IPS DF 6.9 (cell line): ENCODE measurements around the gene TSC22D1.

ENCODE experiments used
- DNase-seq: peaks from one replicate; pipeline ENCODE4 v3.0.0-alpha.2; 2013; ENCODE audit warnings: low read depth, low spot score
- H3K27ac ChIP-seq: one replicate; pipeline ENCODE4 v1.5.1; 2013; ENCODE audit warnings: low read length, control low read depth
- H3K27me3 ChIP-seq: 2 replicates; pipeline ENCODE4 v1.6.1; 2013; ENCODE audit warnings: mild to moderate bottlenecking, low read length; ENCODE audit not compliant: control insufficient read depth, insufficient read depth
- H3K36me3 ChIP-seq: 2 replicates; pipeline ENCODE4 v1.6.1; 2013; ENCODE audit warnings: low read length; ENCODE audit not compliant: control insufficient read depth, insufficient read depth
- H3K4me1 ChIP-seq: 2 replicates; pipeline ENCODE4 v1.6.1; 2013; ENCODE audit warnings: low read length; ENCODE audit not compliant: control insufficient read depth, insufficient read depth
- H3K4me3 ChIP-seq: 2 replicates; pipeline ENCODE4 v1.5.1; 2013; ENCODE audit warnings: mild to moderate bottlenecking, low read length
- H3K9me3 ChIP-seq: 2 replicates; pipeline ENCODE4 v1.6.1; 2013; ENCODE audit warnings: low read length, inconsistent platforms; ENCODE audit not compliant: control insufficient read depth, insufficient read depth
- WGBS: extraction: QIAGEN DNeasy Blood & Tissue Kit; methylation state at CpG from one replicate; pipeline ENCODE4 v1.1.7; 2013; ENCODE audit warnings: mixed read lengths, missing lambda C conversion rate; ENCODE audit not compliant: insufficient read length, insufficient coverage; 5-methylcytosine and 5-hydroxymethylcytosine counted together

TSC22D1 gene

GRCh38 chr13:44388427-44389059, 187.6 kb downstream of the TSC22D1 start:
- H3K4me1 ChIP-seq = no peaks in the 10 kb centered on the region; the same call in 1 of the 2 replicates
- no CpG with 5 or more reads among the region's 7 CpGs for WGBS
- H3K27me3 ChIP-seq = no peaks in the 10 kb centered on the region
- DNase-seq = no peak
- no peak overlapping the region for H3K27ac ChIP-seq
- no peak overlapping the region for H3K4me3 ChIP-seq
- no peaks in the 10 kb centered on the region for H3K36me3 ChIP-seq
- H3K9me3 ChIP-seq = no peaks in the 10 kb centered on the region

GRCh38 chr13:44386913-44387556, 189.1 kb downstream of the TSC22D1 start:
- Histone ChIP-seq H3K27ac (no peak overlapping the region), H3K36me3 (no peaks in the 10 kb centered on the region), H3K27me3 (no peaks in the 10 kb centered on the region), H3K9me3 (no peaks in the 10 kb centered on the region), H3K4me3 (no peak overlapping the region), H3K4me1 (no peaks in the 10 kb centered on the region; the same call in 1 of the 2 replicates)
- whole genome bisulfite sequencing = no CpG with 5 or more reads among the region's 7 CpGs
- no peak for DNase-seq

- no peaks in the 10 kb centered on the region for H3K9me3 ChIP-seq
- no CpG with 5 or more reads among the region's 6 CpGs for WGBS
- H3K4me1 ChIP-seq = no peaks in the 10 kb centered on the region; the same call in 1 of the 2 replicates
- H3K36me3 ChIP-seq = no peaks in the 10 kb centered on the region
- no peak overlapping the region for H3K4me3 ChIP-seq
- no peaks in the 10 kb centered on the region for H3K27me3 ChIP-seq
- DNase-seq = no peak
- no peak overlapping the region for H3K27ac ChIP-seq
Measured at GRCh38 chr13:44385847-44386246, 190.3 kb downstream of the TSC22D1 start.

- Histone ChIP-seq H3K27ac (no peak overlapping the region), H3K27me3 (no peaks in the 10 kb centered on the region), H3K4me3 (no peak overlapping the region), H3K36me3 (no peaks in the 10 kb centered on the region), H3K9me3 (no peaks in the 10 kb centered on the region), H3K4me1 (no peaks in the 10 kb centered on the region; the same call in 1 of the 2 replicates)
- WGBS = no CpG with 5 or more reads among the region's 3 CpGs
- no peak for DNase-seq
Measured at GRCh38 chr13:44385401-44385800, 190.7 kb downstream of the TSC22D1 start.

- H3K27me3 ChIP-seq = no peaks in the 10 kb centered on the region
- H3K4me1 ChIP-seq = no peaks in the 10 kb centered on the region; the same call in 1 of the 2 replicates
- no CpG with 5 or more reads among the region's 1 CpG for WGBS
Measured at GRCh38 chr13:44384778-44385177, 191.4 kb downstream of the TSC22D1 start.

GRCh38 chr13:44383945-44384344, 192.2 kb downstream of the TSC22D1 start:
- H3K4me1 ChIP-seq = no peaks in the 10 kb centered on the region; the same call in 1 of the 2 replicates
- H3K9me3 ChIP-seq = no peaks in the 10 kb centered on the region
- no peak overlapping the region for H3K4me3 ChIP-seq
- H3K27ac ChIP-seq = no peak overlapping the region
- no peaks in the 10 kb centered on the region for H3K27me3 ChIP-seq
- H3K36me3 ChIP-seq = no peaks in the 10 kb centered on the region
- DNase-seq = no peak
- no CpG with 5 or more reads among the region's 5 CpGs for WGBS

More at GRCh38 chr13:44384778-44385177, 191.4 kb downstream of the TSC22D1 start:
- DNase-seq = no peak
- Histone ChIP-seq H3K36me3 (no peaks in the 10 kb centered on the region), H3K9me3 (no peaks in the 10 kb centered on the region), H3K27ac (no peak overlapping the region), H3K4me3 (no peak overlapping the region)

GRCh38 chr13:44382635-44383145, 193.4 kb downstream of the TSC22D1 start:
- Histone ChIP-seq H3K36me3 (no peaks in the 10 kb centered on the region), H3K4me3 (no peak overlapping the region), H3K27ac (no peak overlapping the region), H3K4me1 (peaks cover 1% of the 10 kb centered on the region; the same call in 1 of the 2 replicates), H3K9me3 (no peaks in the 10 kb centered on the region), H3K27me3 (no peaks in the 10 kb centered on the region)
- WGBS = no CpG with 5 or more reads among the region's 5 CpGs
- DNase-seq = no peak
